HepG2 (cell line): ENCODE measurements around the gene PLPPR2. TPM values are rescaled to one million over a fixed set of nuclear protein-coding genes. Genes with fewer than 3 reads are reported as not detected.

Source experiments
- IRF9 ChIP-seq: sonication (generic); formaldehyde crosslinking; IDR thresholded peaks from 2 replicates; pipeline ENCODE4 v1.8.0; 2022; ENCODE audit warnings: missing genetic modification reagents, mild to moderate bottlenecking, borderline replicate concordance
- KDM5B ChIP-seq: sonication (generic); formaldehyde crosslinking; IDR thresholded peaks from 2 replicates; pipeline ENCODE4 v1.4.0; 2020; ENCODE audit warnings: missing genetic modification reagents, mild to moderate bottlenecking, borderline replicate concordance
- MXD1 ChIP-seq: sonication (generic); formaldehyde crosslinking; IDR thresholded peaks from 2 replicates; pipeline ENCODE4 v1.4.0; 2020; ENCODE audit warnings: mild to moderate bottlenecking, missing genetic modification reagents
- PREB ChIP-seq: sonication (generic); formaldehyde crosslinking; IDR thresholded peaks from 2 replicates; pipeline ENCODE4 v1.4.0; 2020; ENCODE audit warnings: missing genetic modification reagents
- RNF2 ChIP-seq: fragments of 450-650 bp; conservative IDR thresholded peaks from 2 replicates; pipeline ENCODE4 v1.6.1; 2016; ENCODE audit warnings: low read depth
- TFAP4 ChIP-seq: sonication (generic); IDR thresholded peaks from 2 replicates; pipeline ENCODE4 v1.6.1; 2016; ENCODE audit warnings: low read depth, borderline replicate concordance
- U2AF2 ChIP-seq: fragments of 200-400 bp; formaldehyde crosslinking; IDR thresholded peaks from 2 replicates; pipeline ENCODE4 v1.6.1; 2017; ENCODE audit warnings: low read depth, mild to moderate bottlenecking, low read length
- ZBTB40 ChIP-seq, 2 experiments: fragments of 450-650 bp in 1 of 2; sonication (generic) in 1 of 2; formaldehyde crosslinking in 1 of 2; IDR thresholded peaks; 2 replicates each; pipeline versions ENCODE4 v1.6.1 to v1.8.0; 2016 to 2022; ENCODE audit warnings: antibody characterized with exemption in 1 of 2, mild to moderate bottlenecking in 1 of 2, missing genetic modification reagents in 1 of 2
- ZBTB44 ChIP-seq: sonication (generic); formaldehyde crosslinking; IDR thresholded peaks from 2 replicates; pipeline ENCODE4 v1.4.0; 2020; ENCODE audit warnings: missing genetic modification reagents
- ZBTB7B ChIP-seq: sonication (generic); formaldehyde crosslinking; IDR thresholded peaks from 2 replicates; pipeline ENCODE4 v1.4.0; 2020; ENCODE audit warnings: missing genetic modification reagents
- polyA plus RNA-seq, 8 experiments: library from polyadenylated mRNA; depleted of rRNA in 3 of 8; stranded (reverse) in 7 of 8; unstranded in 1 of 8; fragments of >200 nt; fragmentation: Illumina TruSeq in 4 of 8; extraction: Trizol in 4 of 8; gene quantifications; 2 replicates each; pipeline versions ENCODE4 v1.2.1 to v1.2.3, GENCODE V29; 2011 to 2016; ENCODE audit warnings: low read depth in 4 of 8, missing spikeins in 1 of 8, mixed read lengths in 1 of 8; ENCODE audit not compliant: insufficient read depth in 1 of 8
- total RNA-seq, 5 experiments: library from RNA; depleted of rRNA; stranded (reverse); fragments of >200 nt; fragmentation: Illumina TruSeq; extraction: Trizol; gene quantifications; 2 replicates each; pipeline ENCODE4 v1.2.3, GENCODE V29; 2016; ENCODE audit warnings: low read depth in 1 of 5

The PLPPR2 gene
- total and polyA plus RNA-seq, 2 of the 13 experiments (the other 11 are each of a cell fraction or from before 2014, with no cell fraction given), result 1.5 to 2.1 TPM

- TF ChIP-seq ZBTB40 (IDR thresholded peaks at IDR 0.05) (no peak), ZBTB40 (CRISPR knock-in tag; IDR thresholded peaks at IDR 0.05) (peak; percentile 7; the same call in 1 of the 2 replicates), MXD1 (CRISPR knock-in tag) (peak; percentile 26; the same call in 1 of the 2 replicates), KDM5B (CRISPR knock-in tag) (peak; percentile 3; the same call in 1 of the 2 replicates), RNF2 (no peak), ZBTB44 (CRISPR knock-in tag) (no peak), U2AF2 (no peak), PREB (CRISPR knock-in tag) (no peak), TFAP4 (no peak), ZBTB7B (CRISPR knock-in tag) (0 out of 2 replicates have a peak, but pooled peaks have one; percentile 8), IRF9 (CRISPR knock-in tag) (no peak)
These were observed 28.4 kb downstream of the PLPPR2 start (continued) for GRCh38 chr19:11383706-11384048.
